RWPE1 (cell line): ENCODE results near the gene ZDHHC6.
"Not testable (repeated sequence)": the region's sequence is repeated elsewhere in the genome, so short reads cannot be mapped to it uniquely, and the experiment has no call there.

Experiments
- CTCF ChIA-PET: fragments of 350-600 bp; sonication (Branson Sonifier 250); formaldehyde crosslinking; extraction: SDS; loops from one replicate; lab custom pipeline; 2021; lab: Yijun Ruan, JAX
- POLR2A ChIA-PET: fragments of 400-600 bp; formaldehyde crosslinking; extraction: SDS; loops from one replicate; lab custom pipeline; 2020; ENCODE audit warnings: antibody characterized with exemption; ENCODE audit not compliant: low non-redundant PET; lab: Yijun Ruan, JAX
- DNase-seq: peaks from one replicate; pipeline ENCODE4 v3.0.0; 2012; ENCODE audit warnings: low spot score
- H3K27ac ChIP-seq: fragments of 450-650 bp; 2 replicates; pipeline ENCODE4 v1.5.1; 2017
- CTCF ChIP-seq: fragments of 450-650 bp; conservative IDR thresholded peaks from 2 replicates; pipeline ENCODE4 v1.5.1; 2017; ENCODE audit warnings: low read depth, mild to moderate bottlenecking

Gene ZDHHC6

GRCh38 chr10:112388548-112388947 lies 58.2 kb downstream of the ZDHHC6 start:
- DNase-seq, result no peak
- CTCF ChIA-PET, result no interaction called here
- TF ChIP-seq CTCF, result no peak
- no peak overlapping the region for H3K27ac ChIP-seq
- POLR2A ChIA-PET, result no interaction called here

- DNase-seq, CTCF ChIA-PET, POLR2A ChIA-PET, H3K27ac ChIP-seq: not testable (repeated sequence)
These were observed 58.7 kb downstream of the ZDHHC6 start for GRCh38 chr10:112388056-112388455.

GRCh38 chr10:112385201-112385600 lies 61.5 kb downstream of the ZDHHC6 start:
- no peak overlapping the region for H3K27ac ChIP-seq
- TF ChIP-seq CTCF, result no peak
- CTCF ChIA-PET, result no interaction called here
- no peak for DNase-seq
- POLR2A ChIA-PET, result no interaction called here

GRCh38 chr10:112384141-112384540 lies 62.6 kb downstream of the ZDHHC6 start:
- ChIA-PET POLR2A (no interaction called here), CTCF (interaction anchor here (0.9 kb wide), 1 partner anchor 15 kb away, joined by 3 read pairs; no protein-coding TSS in a partner anchor)
- no peak overlapping the region for H3K27ac ChIP-seq
- no peak for DNase-seq
- no peak for TF ChIP-seq CTCF

- H3K27ac ChIP-seq, result no peak overlapping the region
- ChIA-PET CTCF (interaction anchor here (0.9 to 1.3 kb wide), 2 partner anchors 8 to 16 kb away, joined by 3 read pairs; no protein-coding TSS in a partner anchor), POLR2A (interaction anchor here (0.6 kb wide), 1 partner anchor 698 kb away, joined by 4 read pairs; no protein-coding TSS in a partner anchor)
- no peak for DNase-seq
- TF ChIP-seq CTCF, result no peak
These were observed 63.4 kb downstream of the ZDHHC6 start for GRCh38 chr10:112383325-112383724.

- no peak for DNase-seq
- CTCF ChIA-PET, result interaction anchor here (0.7 to 1.3 kb wide), 2 partner anchors 8 to 977 kb away, joined by 3 read pairs; no protein-coding TSS in a partner anchor
- POLR2A ChIA-PET, result no interaction called here
- no peak overlapping the region for H3K27ac ChIP-seq
- no peak for TF ChIP-seq CTCF
These were observed 64.0 kb downstream of the ZDHHC6 start for GRCh38 chr10:112382515-112383235.
